ENCODE results near the gene DEGS2. TPM values are rescaled to one million over a fixed set of nuclear protein-coding genes. Genes with fewer than 3 reads are reported as not detected.

Gene DEGS2
- total RNA-seq, 2 donors from 2014 or later: 7.3 to 10.5 TPM

DNA sequence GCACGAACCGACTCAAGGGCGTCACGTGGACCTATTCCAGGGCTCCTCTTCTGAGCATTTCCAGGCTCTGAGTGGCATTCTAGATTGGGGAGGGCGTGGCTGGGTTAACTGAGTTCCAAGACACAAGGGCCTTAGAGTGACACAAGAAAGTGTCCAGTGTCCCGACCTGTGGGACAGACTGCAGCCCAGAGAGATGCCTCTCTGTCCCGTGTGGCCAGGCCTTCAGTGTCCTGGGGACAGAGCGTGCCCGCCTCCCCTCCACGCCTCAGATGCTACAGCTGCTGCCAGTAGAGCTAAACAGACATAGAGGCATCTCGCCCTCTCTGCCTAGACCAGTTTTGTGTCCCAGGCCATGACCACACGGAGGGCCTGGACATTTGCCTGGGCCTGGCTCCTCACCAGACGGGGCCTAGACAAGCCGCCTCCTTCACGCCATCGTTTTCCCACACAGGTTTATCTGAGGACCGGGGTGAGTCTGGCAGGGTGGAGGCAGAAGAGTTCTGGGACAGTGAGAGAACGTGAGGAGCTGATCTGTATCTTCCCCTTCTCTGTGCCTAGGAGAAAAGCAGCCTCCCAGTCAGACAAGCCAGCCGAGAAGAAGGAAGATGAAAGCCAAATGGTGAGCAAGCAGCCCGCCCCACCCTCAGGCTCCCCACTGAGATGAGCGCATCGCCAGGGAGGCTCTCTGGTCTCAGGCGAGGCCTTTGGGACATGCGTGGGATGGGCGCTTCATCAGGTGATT lies 27.1 kb downstream of the DEGS2 start:
- Histone ChIP-seq H3K4me1 (peaks cover 34% of the 10 kb centered on the region), H3K4me3 (no peak overlapping the region), H3K9me3 (no peaks in the 10 kb centered on the region), H3K27ac (peak overlapping the region in 3 of 4 donors; percentile 52 to 75 (median 74)), H3K36me3 (replicated peaks in 1 of 2; ENCODE audit: insufficient read depth in 1 of 2, low read depth in 2 of 2) (no peaks in the 10 kb centered on the region), H3K27me3 (no peaks in the 10 kb centered on the region)
- TF ChIP-seq, protein P1, sequence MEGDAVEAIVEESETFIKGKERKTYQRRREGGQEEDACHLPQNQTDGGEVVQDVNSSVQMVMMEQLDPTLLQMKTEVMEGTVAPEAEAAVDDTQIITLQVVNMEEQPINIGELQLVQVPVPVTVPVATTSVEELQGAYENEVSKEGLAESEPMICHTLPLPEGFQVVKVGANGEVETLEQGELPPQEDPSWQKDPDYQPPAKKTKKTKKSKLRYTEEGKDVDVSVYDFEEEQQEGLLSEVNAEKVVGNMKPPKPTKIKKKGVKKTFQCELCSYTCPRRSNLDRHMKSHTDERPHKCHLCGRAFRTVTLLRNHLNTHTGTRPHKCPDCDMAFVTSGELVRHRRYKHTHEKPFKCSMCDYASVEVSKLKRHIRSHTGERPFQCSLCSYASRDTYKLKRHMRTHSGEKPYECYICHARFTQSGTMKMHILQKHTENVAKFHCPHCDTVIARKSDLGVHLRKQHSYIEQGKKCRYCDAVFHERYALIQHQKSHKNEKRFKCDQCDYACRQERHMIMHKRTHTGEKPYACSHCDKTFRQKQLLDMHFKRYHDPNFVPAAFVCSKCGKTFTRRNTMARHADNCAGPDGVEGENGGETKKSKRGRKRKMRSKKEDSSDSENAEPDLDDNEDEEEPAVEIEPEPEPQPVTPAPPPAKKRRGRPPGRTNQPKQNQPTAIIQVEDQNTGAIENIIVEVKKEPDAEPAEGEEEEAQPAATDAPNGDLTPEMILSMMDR (IDR thresholded peaks at IDR 0.05): no peak
- TF ChIP-seq POLR2A (IDR thresholded peaks at IDR 0.05): no peak
- WGBS, 2 donors: 77 to 82% methylated on average over 17 to 25 of the region's 25 CpGs
- DNase-seq (no peak), ATAC-seq (no peak)
- intact Hi-C loops (cut with DNase I): no loop called here

- intact Hi-C loops (cut with DNase I): no loop called here
- TF ChIP-seq, protein P1 (IDR thresholded peaks at IDR 0.05): peak in 1 of 7 experiments; percentile 20
- TF ChIP-seq POLR2A (IDR thresholded peaks at IDR 0.05): no peak
- WGBS, 2 donors: 49 to 77% methylated on average over 6 of the region's 6 CpGs
- Histone ChIP-seq H3K36me3 (replicated peaks in 1 of 2; ENCODE audit: insufficient read depth in 1 of 2, low read depth in 2 of 2) (no peaks in the 10 kb centered on the region), H3K27ac (peak overlapping the region in 3 of 4 donors; percentile 52 to 75 (median 74)), H3K4me3 (no peak overlapping the region), H3K27me3 (no peaks in the 10 kb centered on the region), H3K4me1 (peaks cover 34% of the 10 kb centered on the region), H3K9me3 (no peaks in the 10 kb centered on the region)
- peak in 3 of 4 donors; percentile 37 to 63 (median 63) for DNase-seq
- ATAC-seq: peak; percentile 72
Observed at GRCh38 chr14:100131181-100131580, 28.3 kb downstream of the DEGS2 start.

DNA sequence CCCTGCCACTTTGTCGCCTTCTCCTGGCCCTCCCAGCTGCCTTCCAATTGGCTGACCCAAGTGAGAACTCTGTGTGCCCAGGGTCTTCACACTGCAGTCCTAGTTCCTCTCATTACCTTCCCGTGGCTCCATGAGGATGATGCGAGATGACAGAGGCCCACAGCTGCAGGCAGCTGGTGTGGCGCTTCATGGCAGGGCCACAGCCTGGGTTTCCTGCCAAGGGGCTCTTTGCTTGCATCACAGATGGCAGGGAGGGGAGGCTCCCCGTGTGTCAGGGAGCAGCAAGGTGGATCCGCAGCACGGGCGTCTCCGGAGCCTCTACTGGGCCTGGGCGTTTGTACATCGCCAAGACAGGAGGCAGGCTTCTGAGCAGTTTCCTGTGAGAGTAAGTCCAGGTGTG lies 28.9 kb downstream of the DEGS2 start:
- Histone ChIP-seq H3K27ac (peak overlapping the region in 3 of 4 donors; percentile 52 to 75 (median 74)), H3K36me3 (replicated peaks in 1 of 2; ENCODE audit: insufficient read depth in 1 of 2, low read depth in 2 of 2) (no peaks in the 10 kb centered on the region), H3K4me1 (peaks cover 34% of the 10 kb centered on the region), H3K27me3 (no peaks in the 10 kb centered on the region), H3K9me3 (no peaks in the 10 kb centered on the region), H3K4me3 (no peak overlapping the region)
- intact Hi-C loops (cut with DNase I): no loop called here
- DNase-seq (no peak), ATAC-seq (no peak)
- TF ChIP-seq, protein P1 (IDR thresholded peaks at IDR 0.05): no peak
- no peak for TF ChIP-seq POLR2A (IDR thresholded peaks at IDR 0.05)
- WGBS, 2 donors: 84 to 86% methylated on average over 9 to 11 of the region's 11 CpGs

- H3K4me3 ChIP-seq: no peak overlapping the region
- no peak for TF ChIP-seq POLR2A (IDR thresholded peaks at IDR 0.05)
- TF ChIP-seq, protein P1 (IDR thresholded peaks at IDR 0.05): no peak
- H3K27me3 ChIP-seq: no peaks in the 10 kb centered on the region
- intact Hi-C loops (cut with DNase I): no loop called here
- H3K9me3 ChIP-seq: no peaks in the 10 kb centered on the region
- H3K36me3 ChIP-seq (replicated peaks in 1 of 2; ENCODE audit: insufficient read depth in 1 of 2, low read depth in 2 of 2): no peaks in the 10 kb centered on the region
- H3K4me1 ChIP-seq: peaks cover 25% of the 10 kb centered on the region
- 83 to 97% methylated on average over 7 of the region's 7 CpGs for WGBS, 2 donors
- ATAC-seq (no peak), DNase-seq (peak in 1 of 4 donors; percentile 34)
- H3K27ac ChIP-seq: peak overlapping the region in 1 of 4 donors; percentile 38
Observed at GRCh38 chr14:100129161-100129589, 30.3 kb downstream of the DEGS2 start.

Data from body of pancreas (tissue), 4 donors.